Parathyroid adenoma (tissue), 2 donors: ENCODE measurements around the gene PAK4.
"Not testable (repeated sequence)": the region's sequence is repeated elsewhere in the genome, so short reads cannot be mapped to it uniquely, and the experiment has no call there.

ENCODE experiments used
- H2AFZ ChIP-seq: fragments of 300-600 bp; sonication (generic); one replicate; pipeline ENCODE4 v1.7.0; 2017; ENCODE audit warnings: antibody characterized with exemption, mild to moderate bottlenecking
- H3K27ac ChIP-seq: fragments of 300-600 bp; sonication (generic); one replicate; pipeline ENCODE4 v1.7.0; 2017
- H3K27me3 ChIP-seq: fragments of 300-600 bp; sonication (generic); one replicate; pipeline ENCODE4 v1.7.0; 2017; ENCODE audit warnings: low read length; ENCODE audit not compliant: control insufficient read depth, insufficient read depth
- H3K36me3 ChIP-seq: fragments of 300-600 bp; sonication (generic); one replicate; pipeline ENCODE4 v1.7.0; 2017; ENCODE audit warnings: low read length; ENCODE audit not compliant: control insufficient read depth, insufficient read depth
- H3K4me1 ChIP-seq: fragments of 300-600 bp; sonication (generic); one replicate; pipeline ENCODE4 v1.7.0; 2017; ENCODE audit warnings: control low read depth
- H3K4me2 ChIP-seq: fragments of 300-600 bp; sonication (generic); one replicate; pipeline ENCODE4 v1.7.0; 2017; ENCODE audit warnings: low read length
- H3K4me3 ChIP-seq: fragments of 300-600 bp; sonication (generic); one replicate; pipeline ENCODE4 v1.7.0; 2017; ENCODE audit warnings: low read depth, low read length
- H3K79me2 ChIP-seq: fragments of 300-600 bp; sonication (generic); one replicate; pipeline ENCODE4 v1.7.0; 2017; ENCODE audit warnings: control low read depth
- H3K9ac ChIP-seq: fragments of 300-600 bp; sonication (generic); one replicate; pipeline ENCODE4 v1.7.0; 2017; ENCODE audit warnings: mild to moderate bottlenecking
- H3K9me3 ChIP-seq: fragments of 300-600 bp; sonication (generic); one replicate; pipeline ENCODE4 v1.7.0; 2017; ENCODE audit warnings: low read length; ENCODE audit not compliant: control insufficient read depth
- CTCF ChIP-seq: fragments of 300-600 bp; sonication (generic); IDR thresholded peaks from one replicate; pipeline ENCODE4 v1.7.0; 2017; ENCODE audit warnings: antibody characterized with exemption, mild to moderate bottlenecking
- donor health status: primary hyperparathyroidism.

PAK4 gene

GRCh38 chr19:39211731-39212374 is 86.3 kb downstream of the PAK4 start:
- Histone ChIP-seq H3K36me3 (no peaks in the 10 kb centered on the region), H3K27ac (no peak overlapping the region), H3K9ac (no peak overlapping the region), H3K79me2 (no peaks in the 10 kb centered on the region), H3K9me3 (no peaks in the 10 kb centered on the region), H3K4me1 (no peaks in the 10 kb centered on the region), H3K4me2 (no peak overlapping the region), H2AFZ (no peak overlapping the region), H3K27me3 (no peaks in the 10 kb centered on the region), H3K4me3 (no peak overlapping the region)
- no peak for TF ChIP-seq CTCF

GRCh38 chr19:39212375-39212742 is 86.8 kb downstream of the PAK4 start:
- H3K36me3 ChIP-seq: no peaks in the 10 kb centered on the region

GRCh38 chr19:39215323-39215722 is 89.7 kb downstream of the PAK4 start:
- H2AFZ ChIP-seq, H3K4me1 ChIP-seq, H3K27me3 ChIP-seq, H3K36me3 ChIP-seq, H3K4me3 ChIP-seq, H3K27ac ChIP-seq, H3K4me2 ChIP-seq, H3K79me2 ChIP-seq, H3K9ac ChIP-seq, H3K9me3 ChIP-seq: not testable (repeated sequence)

More at GRCh38 chr19:39212375-39212742, 86.8 kb downstream of the PAK4 start:
- Histone ChIP-seq H3K4me3 (no peak overlapping the region), H3K27me3 (no peaks in the 10 kb centered on the region), H2AFZ (no peak overlapping the region), H3K4me2 (no peak overlapping the region), H3K27ac (no peak overlapping the region), H3K9me3 (no peaks in the 10 kb centered on the region), H3K79me2 (no peaks in the 10 kb centered on the region), H3K4me1 (no peaks in the 10 kb centered on the region), H3K9ac (no peak overlapping the region)
- TF ChIP-seq CTCF: no peak

GRCh38 chr19:39217094-39217493 is 91.5 kb downstream of the PAK4 start:
- Histone ChIP-seq H2AFZ (no peak overlapping the region), H3K9ac (no peak overlapping the region), H3K4me3 (no peak overlapping the region), H3K27ac (no peak overlapping the region), H3K27me3 (no peaks in the 10 kb centered on the region), H3K4me1 (no peaks in the 10 kb centered on the region), H3K79me2 (no peaks in the 10 kb centered on the region), H3K36me3 (no peaks in the 10 kb centered on the region), H3K9me3 (no peaks in the 10 kb centered on the region), H3K4me2 (no peak overlapping the region)
- no peak for TF ChIP-seq CTCF

GRCh38 chr19:39218230-39219007 is 92.8 kb downstream of the PAK4 start:
- Histone ChIP-seq H3K79me2 (no peaks in the 10 kb centered on the region), H3K36me3 (no peaks in the 10 kb centered on the region), H3K9ac (no peak overlapping the region), H3K9me3 (no peaks in the 10 kb centered on the region), H3K27me3 (no peaks in the 10 kb centered on the region), H3K27ac (no peak overlapping the region), H3K4me3 (no peak overlapping the region), H3K4me2 (no peak overlapping the region), H3K4me1 (no peaks in the 10 kb centered on the region), H2AFZ (no peak overlapping the region)
- TF ChIP-seq CTCF: no peak

- H3K27me3 ChIP-seq, H3K4me2 ChIP-seq, H3K9ac ChIP-seq, H2AFZ ChIP-seq, H3K36me3 ChIP-seq, H3K27ac ChIP-seq, H3K4me3 ChIP-seq, H3K79me2 ChIP-seq, H3K4me1 ChIP-seq, H3K9me3 ChIP-seq: not testable (repeated sequence)
These were observed 93.5 kb downstream of the PAK4 start for GRCh38 chr19:39219108-39219507.
